Measurements from ENCODE around the gene ZNF575.

ZNF575 gene

GRCh38 chr19:43569657-43570056 lies 36.7 kb downstream of the ZNF575 start:
- DNase-seq (ENCODE audit: low read depth, low spot score): no peak
- ChIA-PET CTCF (interaction anchor here (1.4 to 2.7 kb wide), 4 partner anchors 12 to 35 kb away, joined by 4 to 9 read pairs (median 5); no protein-coding TSS in a partner anchor), POLR2A (no interaction called here)
- H3K4me3 ChIP-seq (ENCODE audit: low read depth, low read length): no peak overlapping the region
- TF ChIP-seq, protein P1, sequence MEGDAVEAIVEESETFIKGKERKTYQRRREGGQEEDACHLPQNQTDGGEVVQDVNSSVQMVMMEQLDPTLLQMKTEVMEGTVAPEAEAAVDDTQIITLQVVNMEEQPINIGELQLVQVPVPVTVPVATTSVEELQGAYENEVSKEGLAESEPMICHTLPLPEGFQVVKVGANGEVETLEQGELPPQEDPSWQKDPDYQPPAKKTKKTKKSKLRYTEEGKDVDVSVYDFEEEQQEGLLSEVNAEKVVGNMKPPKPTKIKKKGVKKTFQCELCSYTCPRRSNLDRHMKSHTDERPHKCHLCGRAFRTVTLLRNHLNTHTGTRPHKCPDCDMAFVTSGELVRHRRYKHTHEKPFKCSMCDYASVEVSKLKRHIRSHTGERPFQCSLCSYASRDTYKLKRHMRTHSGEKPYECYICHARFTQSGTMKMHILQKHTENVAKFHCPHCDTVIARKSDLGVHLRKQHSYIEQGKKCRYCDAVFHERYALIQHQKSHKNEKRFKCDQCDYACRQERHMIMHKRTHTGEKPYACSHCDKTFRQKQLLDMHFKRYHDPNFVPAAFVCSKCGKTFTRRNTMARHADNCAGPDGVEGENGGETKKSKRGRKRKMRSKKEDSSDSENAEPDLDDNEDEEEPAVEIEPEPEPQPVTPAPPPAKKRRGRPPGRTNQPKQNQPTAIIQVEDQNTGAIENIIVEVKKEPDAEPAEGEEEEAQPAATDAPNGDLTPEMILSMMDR (IDR thresholded peaks at IDR 0.05; ENCODE audit: insufficient read depth, low read length, missing control alignments): no peak

DNA sequence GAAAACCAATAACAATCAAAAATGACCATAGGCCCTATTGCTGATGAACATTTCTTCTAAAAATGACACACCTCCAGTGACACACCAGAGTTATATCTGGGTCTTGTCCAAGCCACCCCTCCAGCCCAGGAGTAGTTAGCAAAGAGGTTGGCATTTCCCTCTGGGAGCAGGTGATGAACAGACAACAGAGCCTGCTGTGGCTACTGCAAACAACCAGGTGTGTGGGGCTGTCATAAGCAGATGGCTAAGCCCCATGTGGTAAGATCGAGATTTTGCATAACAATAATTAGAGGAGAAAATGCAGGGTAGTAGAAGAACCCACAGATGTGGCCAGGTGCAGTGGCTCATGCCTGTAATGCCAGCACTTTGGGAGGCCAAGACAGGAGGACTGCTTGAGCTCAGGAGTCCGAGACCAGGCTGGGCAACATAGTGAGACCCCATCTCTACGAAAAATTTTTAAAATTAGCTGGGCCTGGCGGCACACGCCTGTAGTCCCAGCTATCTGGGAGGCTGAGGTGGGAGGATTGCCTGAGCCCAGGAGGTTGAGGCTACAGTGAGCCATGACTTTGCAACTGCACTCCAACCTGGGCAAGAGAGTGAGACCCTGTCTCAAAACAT lies 37.3 kb downstream of the ZNF575 start:
- H3K4me3 ChIP-seq (ENCODE audit: low read depth, low read length): no peak overlapping the region
- TF ChIP-seq, protein P1 (IDR thresholded peaks at IDR 0.05; ENCODE audit: insufficient read depth, low read length, missing control alignments): no peak
- ChIA-PET POLR2A (no interaction called here), CTCF (interaction anchor here (1.0 to 2.7 kb wide), 6 partner anchors 13 to 35 kb away, joined by 3 to 16 read pairs (median 5); no protein-coding TSS in a partner anchor)
- no peak for DNase-seq (ENCODE audit: low read depth, low spot score)

- no peak for DNase-seq (ENCODE audit: low read depth, low spot score)
- ChIA-PET CTCF (interaction anchor here (0.9 to 2.6 kb wide), 5 partner anchors 8 to 125 kb away, joined by 3 to 16 read pairs (median 4); no protein-coding TSS in a partner anchor), POLR2A (no interaction called here)
- TF ChIP-seq, protein P1 (IDR thresholded peaks at IDR 0.05; ENCODE audit: insufficient read depth, low read length, missing control alignments): no peak
- H3K4me3 ChIP-seq (ENCODE audit: low read depth, low read length): no peak overlapping the region
Observed at GRCh38 chr19:43572171-43572588, 39.2 kb downstream of the ZNF575 start.

- ChIA-PET POLR2A (interaction anchor here (0.7 to 0.8 kb wide), 2 partner anchors 10 to 20 kb away, joined by 3 to 4 read pairs; no protein-coding TSS in a partner anchor), CTCF (interaction anchor here (0.8 to 2.7 kb wide), 6 partner anchors 9 to 127 kb away, joined by 3 to 21 read pairs (median 4); no protein-coding TSS in a partner anchor)
- no peak for DNase-seq (ENCODE audit: low read depth, low spot score)
- TF ChIP-seq, protein P1 (IDR thresholded peaks at IDR 0.05; ENCODE audit: insufficient read depth, low read length, missing control alignments): no peak
- H3K4me3 ChIP-seq (ENCODE audit: low read depth, low read length): peak overlapping the region; percentile 92
Observed at GRCh38 chr19:43574424-43575155, 41.6 kb downstream of the ZNF575 start.

DNA sequence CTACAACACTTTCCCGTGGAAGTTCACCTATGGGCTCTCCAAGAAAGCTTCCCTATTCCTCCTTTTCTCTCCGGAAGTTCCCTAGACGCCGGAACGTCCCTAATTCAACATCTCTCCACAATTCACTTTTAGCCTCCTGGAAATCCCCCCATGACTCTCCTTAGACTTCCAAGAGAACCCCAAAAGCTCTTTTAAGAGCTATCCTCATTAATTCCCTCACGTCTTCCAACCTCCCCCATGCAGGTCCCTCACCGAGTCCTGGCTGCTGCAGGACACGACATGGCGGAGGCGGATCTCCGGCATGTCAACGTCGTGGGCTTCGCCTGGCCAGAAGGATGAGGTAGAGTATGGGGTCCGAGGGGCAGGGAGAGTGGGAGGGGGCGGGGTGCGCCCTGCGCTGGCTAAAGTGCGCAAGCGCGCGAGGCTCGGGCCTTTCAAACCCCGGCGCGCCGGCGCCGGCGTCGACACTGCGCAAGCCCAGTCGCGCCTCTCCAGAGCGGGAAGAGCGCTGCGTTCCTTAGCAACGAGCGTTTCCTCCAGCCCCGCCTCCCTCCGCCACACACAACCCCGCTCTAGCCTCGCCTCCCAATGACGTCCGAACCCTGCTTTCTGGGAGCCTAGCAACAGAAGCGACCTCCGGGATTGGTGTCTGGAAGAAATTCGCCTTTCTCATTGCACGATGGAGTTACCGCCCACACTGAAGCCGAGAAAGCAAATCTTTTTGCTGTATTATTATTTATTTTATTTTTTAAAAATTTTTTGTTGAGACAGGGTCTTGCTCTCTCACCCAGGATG lies 42.4 kb downstream of the ZNF575 start, which contains the start of the genes PINLYP and XRCC1:
TSS of gene PINLYP (plus strand) at position 646 of the 795 bp plus-strand sequence. CDS start 1,391 bp downstream, outside the sequence.
TSS of gene XRCC1 (minus strand) at position 372 of the 795 bp plus-strand sequence. CDS start at position 303, 69 bp downstream.
- peak within 1 kb of the TSS; percentile 92 for H3K4me3 ChIP-seq (ENCODE audit: low read depth, low read length)
- POLR2A ChIA-PET: interaction anchor here (0.7 to 0.8 kb wide), 2 partner anchors 9 to 19 kb away, joined by 3 to 4 read pairs; no protein-coding TSS in a partner anchor
- DNase-seq (ENCODE audit: low read depth, low spot score): peak; percentile 80
- CTCF ChIA-PET: interaction anchor here (0.6 to 2.7 kb wide), 7 partner anchors 9 to 128 kb away, joined by 3 to 21 read pairs (median 4); no protein-coding TSS in a partner anchor
- TF ChIP-seq, protein P1 (IDR thresholded peaks at IDR 0.05; ENCODE audit: insufficient read depth, low read length, missing control alignments): no peak
